GM21423 (cell line): ENCODE data around the gene GALR2.
A peak's percentile ranks its signal among the peaks of the same experiment; 100 is the strongest.
"Not testable (repeated sequence)": the region's sequence is repeated elsewhere in the genome, so short reads cannot be mapped to it uniquely, and the experiment has no call there.

Experiments used
- ATAC-seq: cut with Tn5 transposase; IDR thresholded peaks from one replicate; pipeline ENCODE4 v1.9.1; 2021; ENCODE audit warnings: mild to moderate bottlenecking, moderate library complexity; ENCODE audit not compliant: unreplicated experiment

Gene GALR2

GRCh38 chr17:76049836-76050537 lies 24.6 kb upstream of the GALR2 start:
- ATAC-seq, result no peak

- no peak for ATAC-seq
Observed at GRCh38 chr17:76050538-76051467, 23.8 kb upstream of the GALR2 start.

- ATAC-seq, result no peak
Observed at GRCh38 chr17:76051561-76051960, 23.0 kb upstream of the GALR2 start.

GRCh38 chr17:76053246-76054111 lies 21.1 kb upstream of the GALR2 start:
- no peak for ATAC-seq

- no peak for ATAC-seq
Observed at GRCh38 chr17:76054112-76054476, 20.5 kb upstream of the GALR2 start.

- ATAC-seq, result no peak
Observed at GRCh38 chr17:76056882-76057281, 17.7 kb upstream of the GALR2 start.

- not testable (repeated sequence) for ATAC-seq
Observed at GRCh38 chr17:76058264-76058663, 16.3 kb upstream of the GALR2 start.

- no peak for ATAC-seq
Observed at GRCh38 chr17:76063875-76064546, 10.6 kb upstream of the GALR2 start.

GRCh38 chr17:76065775-76066174 lies 8.8 kb upstream of the GALR2 start:
- no peak for ATAC-seq

- no peak for ATAC-seq
Observed at GRCh38 chr17:76071531-76072147, 2.9 kb upstream of the GALR2 start.

- ATAC-seq, result peak; percentile 93
Observed at GRCh38 chr17:76072148-76072858, 2.3 kb upstream of the GALR2 start, which contains the start of gene SRP68. SRP68 (minus strand) TSS chr17:76072517; CDS start chr17:76072491, 26 bp downstream.

- ATAC-seq, result no peak
Observed at GRCh38 chr17:76075364-76076145, 974 bp downstream of the GALR2 start.

- ATAC-seq, result no peak
Observed at GRCh38 chr17:76076146-76076764, 1.7 kb downstream of the GALR2 start.

- ATAC-seq, result no peak
Observed at GRCh38 chr17:76076765-76077583, 2.4 kb downstream of the GALR2 start.

- no peak for ATAC-seq
Observed at GRCh38 chr17:76077584-76078110, 3.1 kb downstream of the GALR2 start.

- ATAC-seq, result not testable (repeated sequence)
Observed at GRCh38 chr17:76078370-76078769, 3.8 kb downstream of the GALR2 start.
